OCI-LY7 (cell line): Measurements from ENCODE around the gene GABRG3. TPM values are rescaled to one million over a fixed set of nuclear protein-coding genes. Genes with fewer than 3 reads are reported as not detected.

Experiments
- BruUV-seq: library from RNA; stranded (reverse); fragments of 400-500 nt; replicated peaks from 2 replicates; lab custom pipeline; 2021; lab: Mats Ljungman, UMichigan
- CTCF ChIA-PET: fragments of 300-600 bp; sonication (Branson Sonifier 250); formaldehyde crosslinking; loops from one replicate; lab custom pipeline; 2022; ENCODE audit warnings: antibody characterized with exemption; ENCODE audit not compliant: unreplicated experiment; lab: Charles Lee
- POLR2A ChIA-PET: fragments of 300-600 bp; sonication (Branson Sonifier 250); formaldehyde crosslinking; loops from one replicate; lab custom pipeline; 2022; ENCODE audit warnings: antibody characterized with exemption; lab: Charles Lee
- DNase-seq: peaks from one replicate; pipeline ENCODE4 v3.0.0-alpha.2; 2015; ENCODE audit warnings: low spot score
- H2AFZ ChIP-seq: fragments of 200-600 bp; sonication (generic), shearing (Covaris generic); 2 replicates; pipeline ENCODE4 v1.6.1; 2014; ENCODE audit warnings: mild to moderate bottlenecking, antibody characterized with exemption, low read length, moderate library complexity
- H3K27ac ChIP-seq: fragments of 200-600 bp; sonication (generic); 2 replicates; pipeline ENCODE4 v1.5.1; 2014; ENCODE audit warnings: mixed run types, low read depth, mild to moderate bottlenecking, moderate library complexity, low read length, inconsistent platforms; ENCODE audit not compliant: poor library complexity, severe bottlenecking
- H3K36me3 ChIP-seq: fragments of 200-600 bp; sonication (generic); 2 replicates; pipeline ENCODE4 v1.6.1; 2014; ENCODE audit warnings: mild to moderate bottlenecking, antibody characterized with exemption, low read length, moderate library complexity, mixed read lengths; ENCODE audit not compliant: insufficient read depth
- H3K4me1 ChIP-seq: fragments of 200-600 bp; sonication (generic); 2 replicates; pipeline ENCODE4 v1.5.1; 2014; ENCODE audit warnings: mild to moderate bottlenecking, low read length; ENCODE audit not compliant: insufficient read depth, poor library complexity, severe bottlenecking
- H3K4me2 ChIP-seq: fragments of 200-600 bp; sonication (generic); 2 replicates; pipeline ENCODE4 v1.6.1; 2014; ENCODE audit warnings: mild to moderate bottlenecking, low read length
- H3K4me3 ChIP-seq: fragments of 200-600 bp; sonication (generic); 2 replicates; pipeline ENCODE4 v1.5.1; 2014; ENCODE audit warnings: mild to moderate bottlenecking, low read depth, low read length; ENCODE audit not compliant: poor library complexity, severe bottlenecking
- H3K79me2 ChIP-seq: fragments of 200-600 bp; sonication (generic); 2 replicates; pipeline ENCODE4 v1.6.1; 2016; ENCODE audit warnings: low read depth, mild to moderate bottlenecking, low read length, moderate library complexity, mixed read lengths; ENCODE audit not compliant: insufficient read depth
- H3K9me2 ChIP-seq: fragments of 200-600 bp; sonication (generic); 2 replicates; pipeline ENCODE4 v1.6.1; 2016; ENCODE audit warnings: mild to moderate bottlenecking, low read length, mixed read lengths; ENCODE audit not compliant: insufficient read depth
- H3K9me3 ChIP-seq: fragments of 200-600 bp; sonication (generic); 2 replicates; pipeline ENCODE4 v1.6.1; 2014; ENCODE audit warnings: mild to moderate bottlenecking, mixed run types, low read length, mixed read lengths
- H4K20me1 ChIP-seq: fragments of 200-600 bp; sonication (generic); 2 replicates; pipeline ENCODE4 v1.6.1; 2014; ENCODE audit warnings: mild to moderate bottlenecking, antibody characterized with exemption, low read length, moderate library complexity, mixed read lengths; ENCODE audit not compliant: insufficient read depth
- CTCF ChIP-seq: fragments of 200-600 bp; sonication (generic); conservative IDR thresholded peaks from 2 replicates; pipeline ENCODE4 v1.5.1; 2014; ENCODE audit warnings: mild to moderate bottlenecking, antibody characterized with exemption, low read length, moderate library complexity, mixed read lengths
- EZH2phosphoT487 ChIP-seq: fragments of 200-600 bp; sonication (generic); IDR thresholded peaks from 2 replicates; pipeline ENCODE4 v1.6.1; 2018; ENCODE audit warnings: low read depth, borderline replicate concordance, mild to moderate bottlenecking, mixed run types, antibody characterized with exemption, low read length, moderate library complexity, mixed read lengths
- intact Hi-C: fragments of 100-400 bp; cut with micrococcal nuclease; formaldehyde crosslinking; loops from one replicate; pipeline ENCODE4 v1.10.0; 2022; ENCODE audit not compliant: unreplicated experiment
- total RNA-seq, 2 experiments: library from RNA; depleted of rRNA in 1 of 2; stranded (reverse); fragments of >200 nt in 1 of 2; shearing (Covaris generic) in 1 of 2; gene quantifications; 2 replicates each; pipeline ENCODE4 v1.2.3, GENCODE V29; 2014 to 2022

Gene GABRG3
- total RNA-seq, 2 experiments from 2014 or later: not detected

DNA sequence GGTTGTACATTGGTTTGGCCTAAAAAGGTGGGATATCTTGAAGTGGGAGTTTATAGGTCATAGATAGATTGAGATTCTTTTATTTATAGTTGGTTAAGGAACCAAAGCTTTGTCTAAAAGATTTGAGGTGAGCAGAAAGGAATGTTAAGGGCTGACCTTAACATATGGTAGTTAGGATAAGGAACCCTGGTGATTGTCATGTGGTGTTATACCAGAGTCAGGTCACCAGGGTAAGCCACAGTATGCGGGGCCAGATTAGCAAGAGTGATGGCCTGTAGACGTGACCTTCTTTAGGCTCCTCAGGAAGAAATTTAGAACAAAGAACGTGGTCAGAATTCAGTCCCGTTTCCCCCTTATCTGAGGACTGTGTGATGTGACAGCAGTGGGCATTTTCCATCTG, 249.2 kb downstream of the GABRG3 start:
- Histone ChIP-seq H3K79me2 (no peaks in the 10 kb centered on the region), H4K20me1 (no peaks in the 10 kb centered on the region), H3K36me3 (no peaks in the 10 kb centered on the region), H2AFZ (no peak overlapping the region), H3K9me3 (no peaks in the 10 kb centered on the region), H3K9me2 (no peaks in the 10 kb centered on the region), H3K4me2 (no peak overlapping the region), H3K4me1 (no peaks in the 10 kb centered on the region), H3K27ac (no peak overlapping the region), H3K4me3 (no peak overlapping the region)
- intact Hi-C loops: no loop called here
- BruUV-seq: no TSS peak
- TF ChIP-seq CTCF (no peak), EZH2phosphoT487 (no peak)
- POLR2A ChIA-PET: no interaction called here
- CTCF ChIA-PET: no interaction called here
- DNase-seq: no peak

DNA sequence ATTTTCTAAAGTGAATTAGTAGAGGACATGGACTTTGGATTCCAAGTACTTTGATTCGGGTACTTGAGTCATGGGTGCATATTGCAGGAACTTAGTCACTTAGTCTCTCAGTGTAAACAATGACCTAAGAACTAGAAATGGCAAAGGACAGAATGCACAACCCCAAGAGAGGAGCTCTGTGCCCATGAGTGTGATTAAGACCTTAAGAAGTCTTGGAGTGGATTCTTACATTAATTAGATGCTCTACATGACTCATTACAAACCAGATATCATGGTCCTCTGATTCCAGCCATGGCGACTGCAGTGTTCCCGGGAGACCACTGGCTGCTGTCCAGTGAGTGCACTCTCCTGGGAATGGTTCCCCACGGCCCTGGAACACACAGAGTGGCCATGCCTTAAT, 251.5 kb downstream of the GABRG3 start:
- Histone ChIP-seq H3K9me3 (no peaks in the 10 kb centered on the region), H3K27ac (no peak overlapping the region), H2AFZ (no peak overlapping the region), H3K79me2 (no peaks in the 10 kb centered on the region), H3K4me1 (no peaks in the 10 kb centered on the region), H4K20me1 (no peaks in the 10 kb centered on the region), H3K9me2 (no peaks in the 10 kb centered on the region), H3K4me2 (no peak overlapping the region), H3K4me3 (no peak overlapping the region), H3K36me3 (no peaks in the 10 kb centered on the region)
- ChIA-PET CTCF (no interaction called here), POLR2A (no interaction called here)
- no peak for DNase-seq
- BruUV-seq: no TSS peak
- TF ChIP-seq CTCF (no peak), EZH2phosphoT487 (no peak)
- intact Hi-C loops: no loop called here

DNA sequence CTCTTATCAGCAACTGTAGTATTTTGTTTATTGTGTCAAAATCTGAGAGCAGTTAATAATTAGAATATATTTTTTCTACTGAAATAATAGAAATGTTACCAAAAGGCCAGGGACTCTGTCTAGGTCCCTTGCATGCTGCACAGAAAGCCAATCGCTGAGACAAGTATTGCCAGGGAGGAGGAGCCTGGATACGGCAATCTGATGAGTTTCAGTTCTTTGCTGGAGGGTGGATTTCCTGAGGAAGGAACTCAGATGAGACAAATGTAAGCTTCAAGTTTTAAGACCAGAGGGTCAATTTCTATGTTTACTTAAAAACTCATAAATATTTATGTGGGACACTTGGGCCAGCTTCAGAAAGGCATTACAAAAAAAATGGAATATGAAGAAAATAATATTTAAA, 252.2 kb downstream of the GABRG3 start:
- no peak for DNase-seq
- H3K36me3 ChIP-seq: no peaks in the 10 kb centered on the region
- intact Hi-C loops: no loop called here
- H2AFZ ChIP-seq: no peak overlapping the region
- no peak overlapping the region for H3K4me2 ChIP-seq
- H3K9me3 ChIP-seq: no peaks in the 10 kb centered on the region
- no TSS peak for BruUV-seq
- no peaks in the 10 kb centered on the region for H3K4me1 ChIP-seq
- H3K9me2 ChIP-seq: no peaks in the 10 kb centered on the region
- H3K79me2 ChIP-seq: no peaks in the 10 kb centered on the region
- H3K27ac ChIP-seq: no peak overlapping the region
- TF ChIP-seq EZH2phosphoT487: no peak
- no peaks in the 10 kb centered on the region for H4K20me1 ChIP-seq
- no peak overlapping the region for H3K4me3 ChIP-seq
- CTCF ChIA-PET: no interaction called here
- POLR2A ChIA-PET: no interaction called here
